ENCODE results near the gene TAX1BP1. TPM values are rescaled to one million over a fixed set of nuclear protein-coding genes. Genes with fewer than 3 reads are reported as not detected.

The TAX1BP1 gene
- total and polyA plus RNA-seq, 2 of the 13 experiments (the other 11 are each of a cell fraction or from before 2014, with no cell fraction given) = 95.2 to 98.9 TPM

DNA sequence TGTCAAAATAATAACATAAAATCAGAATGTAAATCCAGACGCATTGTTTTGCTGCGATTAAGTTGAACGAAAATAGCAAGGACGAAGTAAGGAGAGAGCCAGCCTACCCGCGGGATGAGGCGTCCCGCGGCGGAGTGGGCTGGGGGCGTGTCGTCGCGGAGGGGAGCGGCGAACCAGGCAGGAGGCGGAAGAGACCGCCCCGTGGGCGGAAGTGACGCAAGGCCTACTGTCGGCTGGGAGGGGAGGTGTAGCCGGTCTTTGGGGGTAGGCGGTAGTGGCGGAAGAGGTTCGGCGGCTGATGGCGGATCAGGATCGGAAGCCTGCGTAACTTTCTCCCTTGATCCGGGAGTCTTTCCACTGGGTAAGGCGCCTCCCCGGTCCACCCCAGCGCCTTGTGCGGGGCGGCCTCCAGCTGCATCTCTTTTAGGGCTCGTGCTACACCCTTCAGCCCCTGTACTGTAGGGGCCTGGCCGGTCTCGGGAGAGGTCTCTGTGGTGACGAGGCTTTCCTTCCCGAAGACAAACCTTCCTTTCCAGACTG is at the start of gene TAX1BP1 (continued):
- TF ChIP-seq, protein P1, sequence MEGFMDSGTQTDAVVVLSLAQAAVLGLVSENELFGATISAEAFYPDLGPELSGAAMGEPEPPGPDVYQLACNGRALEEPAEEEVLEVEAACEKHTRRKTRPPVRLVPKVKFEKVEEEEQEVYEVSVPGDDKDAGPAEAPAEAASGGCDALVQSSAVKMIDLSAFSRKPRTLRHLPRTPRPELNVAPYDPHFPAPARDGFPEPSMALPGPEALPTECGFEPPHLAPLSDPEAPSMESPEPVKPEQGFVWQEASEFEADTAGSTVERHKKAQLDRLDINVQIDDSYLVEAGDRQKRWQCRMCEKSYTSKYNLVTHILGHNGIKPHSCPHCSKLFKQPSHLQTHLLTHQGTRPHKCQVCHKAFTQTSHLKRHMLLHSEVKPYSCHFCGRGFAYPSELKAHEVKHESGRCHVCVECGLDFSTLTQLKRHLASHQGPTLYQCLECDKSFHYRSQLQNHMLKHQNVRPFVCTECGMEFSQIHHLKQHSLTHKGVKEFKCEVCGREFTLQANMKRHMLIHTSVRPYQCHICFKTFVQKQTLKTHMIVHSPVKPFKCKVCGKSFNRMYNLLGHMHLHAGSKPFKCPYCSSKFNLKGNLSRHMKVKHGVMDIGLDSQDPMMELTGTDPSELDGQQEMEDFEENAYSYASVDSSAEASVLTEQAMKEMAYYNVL (CRISPR knock-in tag; IDR thresholded peaks at IDR 0.05; ENCODE audit: borderline replicate concordance) = no peak
- TF ChIP-seq MED13 (CRISPR knock-in tag; IDR thresholded peaks at IDR 0.05) (peak; percentile 59; the same call in 1 of the 2 replicates), CEBPB (IDR thresholded peaks at IDR 0.05; ENCODE audit: borderline replicate concordance, low read depth, low read length) (peak; percentile 84), SCMH1 (CRISPR knock-in tag; IDR thresholded peaks at IDR 0.05; ENCODE audit: borderline replicate concordance) (no peak), HNRNPUL1 (IDR thresholded peaks at IDR 0.05; ENCODE audit: low read depth, low read length) (no peak), YEATS4 (CRISPR knock-in tag; IDR thresholded peaks at IDR 0.05; ENCODE audit: borderline replicate concordance) (peak; percentile 61; the same call in 1 of the 2 replicates), SRF (IDR thresholded peaks at IDR 0.05; ENCODE audit: low read depth, low read length) (no peak), FOXK2 (IDR thresholded peaks at IDR 0.05) (no peak), KLF6 (CRISPR knock-in tag; IDR thresholded peaks at IDR 0.05) (peak; percentile 22; the same call in 1 of the 2 replicates), ZNF20 (CRISPR knock-in tag; IDR thresholded peaks at IDR 0.05) (no peak), ATF7-NPFF (CRISPR knock-in tag; IDR thresholded peaks at IDR 0.05; ENCODE audit: low read depth) (peak; percentile 50), ZSCAN9 (CRISPR knock-in tag; IDR thresholded peaks at IDR 0.05; ENCODE audit: borderline replicate concordance) (peak; percentile 27; the same call in 1 of the 2 replicates), SOX6 (IDR thresholded peaks at IDR 0.05) (no peak), SOX6 (CRISPR knock-in tag; IDR thresholded peaks at IDR 0.05) (no peak; the same call in none of the 2 replicates), RFX5 (IDR thresholded peaks at IDR 0.05; ENCODE audit: low read depth, low read length) (no peak), HMG20B (CRISPR knock-in tag; conservative IDR thresholded peaks at IDR 0.05) (0 out of 2 replicates have a peak, but pooled peaks have one; percentile 10), BRCA1 (CRISPR knock-in tag; IDR thresholded peaks at IDR 0.05) (0 out of 2 replicates have a peak, but pooled peaks have one; percentile 55), ATAD3A (CRISPR knock-in tag; IDR thresholded peaks at IDR 0.05) (no peak), TBL1XR1 (IDR thresholded peaks at IDR 0.05; ENCODE audit: borderline replicate concordance, low read length, partially characterized antibody) (no peak), ZNF24 (IDR thresholded peaks at IDR 0.05) (no peak), EEA1 (CRISPR knock-in tag; IDR thresholded peaks at IDR 0.05; ENCODE audit: borderline replicate concordance) (peak; percentile 28; the same call in 1 of the 2 replicates), YY1 (IDR thresholded peaks at IDR 0.05; ENCODE audit: insufficient read depth, insufficient replicate concordance, low read depth, low read length) (peak; percentile 80), ZNF510 (CRISPR knock-in tag; IDR thresholded peaks at IDR 0.05; ENCODE audit: low read depth) (no peak), RARG (CRISPR knock-in tag; IDR thresholded peaks at IDR 0.05; ENCODE audit: low read depth) (no peak)
- TF ChIP-seq, protein P2, sequence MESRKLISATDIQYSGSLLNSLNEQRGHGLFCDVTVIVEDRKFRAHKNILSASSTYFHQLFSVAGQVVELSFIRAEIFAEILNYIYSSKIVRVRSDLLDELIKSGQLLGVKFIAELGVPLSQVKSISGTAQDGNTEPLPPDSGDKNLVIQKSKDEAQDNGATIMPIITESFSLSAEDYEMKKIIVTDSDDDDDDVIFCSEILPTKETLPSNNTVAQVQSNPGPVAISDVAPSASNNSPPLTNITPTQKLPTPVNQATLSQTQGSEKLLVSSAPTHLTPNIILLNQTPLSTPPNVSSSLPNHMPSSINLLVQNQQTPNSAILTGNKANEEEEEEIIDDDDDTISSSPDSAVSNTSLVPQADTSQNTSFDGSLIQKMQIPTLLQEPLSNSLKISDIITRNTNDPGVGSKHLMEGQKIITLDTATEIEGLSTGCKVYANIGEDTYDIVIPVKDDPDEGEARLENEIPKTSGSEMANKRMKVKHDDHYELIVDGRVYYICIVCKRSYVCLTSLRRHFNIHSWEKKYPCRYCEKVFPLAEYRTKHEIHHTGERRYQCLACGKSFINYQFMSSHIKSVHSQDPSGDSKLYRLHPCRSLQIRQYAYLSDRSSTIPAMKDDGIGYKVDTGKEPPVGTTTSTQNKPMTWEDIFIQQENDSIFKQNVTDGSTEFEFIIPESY (CRISPR knock-in tag; IDR thresholded peaks at IDR 0.05) = no peak
- TF ChIP-seq, protein P3, sequence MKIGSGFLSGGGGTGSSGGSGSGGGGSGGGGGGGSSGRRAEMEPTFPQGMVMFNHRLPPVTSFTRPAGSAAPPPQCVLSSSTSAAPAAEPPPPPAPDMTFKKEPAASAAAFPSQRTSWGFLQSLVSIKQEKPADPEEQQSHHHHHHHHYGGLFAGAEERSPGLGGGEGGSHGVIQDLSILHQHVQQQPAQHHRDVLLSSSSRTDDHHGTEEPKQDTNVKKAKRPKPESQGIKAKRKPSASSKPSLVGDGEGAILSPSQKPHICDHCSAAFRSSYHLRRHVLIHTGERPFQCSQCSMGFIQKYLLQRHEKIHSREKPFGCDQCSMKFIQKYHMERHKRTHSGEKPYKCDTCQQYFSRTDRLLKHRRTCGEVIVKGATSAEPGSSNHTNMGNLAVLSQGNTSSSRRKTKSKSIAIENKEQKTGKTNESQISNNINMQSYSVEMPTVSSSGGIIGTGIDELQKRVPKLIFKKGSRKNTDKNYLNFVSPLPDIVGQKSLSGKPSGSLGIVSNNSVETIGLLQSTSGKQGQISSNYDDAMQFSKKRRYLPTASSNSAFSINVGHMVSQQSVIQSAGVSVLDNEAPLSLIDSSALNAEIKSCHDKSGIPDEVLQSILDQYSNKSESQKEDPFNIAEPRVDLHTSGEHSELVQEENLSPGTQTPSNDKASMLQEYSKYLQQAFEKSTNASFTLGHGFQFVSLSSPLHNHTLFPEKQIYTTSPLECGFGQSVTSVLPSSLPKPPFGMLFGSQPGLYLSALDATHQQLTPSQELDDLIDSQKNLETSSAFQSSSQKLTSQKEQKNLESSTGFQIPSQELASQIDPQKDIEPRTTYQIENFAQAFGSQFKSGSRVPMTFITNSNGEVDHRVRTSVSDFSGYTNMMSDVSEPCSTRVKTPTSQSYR (CRISPR knock-in tag; IDR thresholded peaks at IDR 0.05; ENCODE audit: borderline replicate concordance) = peak; percentile 57
